GM06990 (cell line): Measurements from ENCODE around the gene SERPINB12.

Experiments
- DNase-seq: peaks from one replicate; pipeline ENCODE4 v3.0.0-alpha.2; 2011; ENCODE audit not compliant: insufficient read length; ENCODE audit errors: extremely low read depth
- H3K27me3 ChIP-seq: replicated peaks from 2 replicates; pipeline ENCODE4 v1.6.0; 2011; ENCODE audit warnings: low read length; ENCODE audit not compliant: control insufficient read depth, insufficient read depth
- H3K36me3 ChIP-seq: 2 replicates; pipeline ENCODE4 v1.5.1; 2011; ENCODE audit warnings: low read length; ENCODE audit not compliant: control insufficient read depth, insufficient read depth
- H3K4me3 ChIP-seq: replicated peaks from 2 replicates; pipeline ENCODE4 v1.5.1; 2011; ENCODE audit warnings: low read depth, mild to moderate bottlenecking, control low read depth, low read length
- TF ChIP-seq, protein P1 (sequence below): IDR thresholded peaks from 2 replicates; pipeline ENCODE4 v1.5.1; 2011; ENCODE audit warnings: low read length, control low read depth, mild to moderate bottlenecking, inconsistent platforms; ENCODE audit not compliant: insufficient read depth, poor library complexity, severe bottlenecking

SERPINB12 gene

GRCh38 chr18:63532471-63532870 is 9.7 kb upstream of the SERPINB12 start:
- no peaks in the 10 kb centered on the region for H3K36me3 ChIP-seq
- no peak overlapping the region for H3K4me3 ChIP-seq
- H3K27me3 ChIP-seq = no peaks in the 10 kb centered on the region
- DNase-seq = no peak
- TF ChIP-seq, protein P1, sequence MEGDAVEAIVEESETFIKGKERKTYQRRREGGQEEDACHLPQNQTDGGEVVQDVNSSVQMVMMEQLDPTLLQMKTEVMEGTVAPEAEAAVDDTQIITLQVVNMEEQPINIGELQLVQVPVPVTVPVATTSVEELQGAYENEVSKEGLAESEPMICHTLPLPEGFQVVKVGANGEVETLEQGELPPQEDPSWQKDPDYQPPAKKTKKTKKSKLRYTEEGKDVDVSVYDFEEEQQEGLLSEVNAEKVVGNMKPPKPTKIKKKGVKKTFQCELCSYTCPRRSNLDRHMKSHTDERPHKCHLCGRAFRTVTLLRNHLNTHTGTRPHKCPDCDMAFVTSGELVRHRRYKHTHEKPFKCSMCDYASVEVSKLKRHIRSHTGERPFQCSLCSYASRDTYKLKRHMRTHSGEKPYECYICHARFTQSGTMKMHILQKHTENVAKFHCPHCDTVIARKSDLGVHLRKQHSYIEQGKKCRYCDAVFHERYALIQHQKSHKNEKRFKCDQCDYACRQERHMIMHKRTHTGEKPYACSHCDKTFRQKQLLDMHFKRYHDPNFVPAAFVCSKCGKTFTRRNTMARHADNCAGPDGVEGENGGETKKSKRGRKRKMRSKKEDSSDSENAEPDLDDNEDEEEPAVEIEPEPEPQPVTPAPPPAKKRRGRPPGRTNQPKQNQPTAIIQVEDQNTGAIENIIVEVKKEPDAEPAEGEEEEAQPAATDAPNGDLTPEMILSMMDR = no peak

- TF ChIP-seq, protein P1 = no peak
- no peaks in the 10 kb centered on the region for H3K36me3 ChIP-seq
- DNase-seq = no peak
- no peaks in the 10 kb centered on the region for H3K27me3 ChIP-seq
- no peak overlapping the region for H3K4me3 ChIP-seq
These were observed 7.6 kb upstream of the SERPINB12 start for GRCh38 chr18:63534615-63535014.

GRCh38 chr18:63539904-63540510 is 2.2 kb upstream of the SERPINB12 start:
- H3K36me3 ChIP-seq = no peaks in the 10 kb centered on the region
- TF ChIP-seq, protein P1 = no peak
- H3K27me3 ChIP-seq = no peaks in the 10 kb centered on the region
- DNase-seq = no peak
- no peak overlapping the region for H3K4me3 ChIP-seq

GRCh38 chr18:63544017-63544416 is 1.8 kb downstream of the SERPINB12 start:
- H3K36me3 ChIP-seq = no peaks in the 10 kb centered on the region
- H3K27me3 ChIP-seq = no peaks in the 10 kb centered on the region
- TF ChIP-seq, protein P1 = no peak

DNA sequence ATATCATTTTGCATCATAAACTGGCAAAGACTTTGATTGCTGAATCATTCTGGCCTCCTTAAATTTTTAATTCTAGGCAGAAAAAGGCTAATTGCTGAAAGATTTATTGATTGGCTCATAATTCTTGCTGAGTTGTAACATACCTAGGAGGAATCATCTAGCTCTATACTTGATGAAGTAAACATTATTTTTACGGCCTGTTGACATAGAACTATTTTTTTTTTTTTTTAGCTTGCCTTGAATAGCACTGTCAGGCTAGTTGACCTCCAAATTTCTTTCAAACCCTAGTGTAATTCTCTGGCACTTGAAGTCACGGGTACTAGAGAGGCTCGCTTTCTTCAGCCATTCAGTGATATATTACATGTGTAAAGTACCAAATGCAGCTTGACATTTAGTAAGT is 2.8 kb downstream of the SERPINB12 start:
- H3K4me3 ChIP-seq = no peak overlapping the region
- no peaks in the 10 kb centered on the region for H3K36me3 ChIP-seq
- H3K27me3 ChIP-seq = no peaks in the 10 kb centered on the region
- DNase-seq = no peak
- TF ChIP-seq, protein P1 = no peak

More at GRCh38 chr18:63544017-63544416, 1.8 kb downstream of the SERPINB12 start:
- H3K4me3 ChIP-seq = no peak overlapping the region
- DNase-seq = no peak

DNA sequence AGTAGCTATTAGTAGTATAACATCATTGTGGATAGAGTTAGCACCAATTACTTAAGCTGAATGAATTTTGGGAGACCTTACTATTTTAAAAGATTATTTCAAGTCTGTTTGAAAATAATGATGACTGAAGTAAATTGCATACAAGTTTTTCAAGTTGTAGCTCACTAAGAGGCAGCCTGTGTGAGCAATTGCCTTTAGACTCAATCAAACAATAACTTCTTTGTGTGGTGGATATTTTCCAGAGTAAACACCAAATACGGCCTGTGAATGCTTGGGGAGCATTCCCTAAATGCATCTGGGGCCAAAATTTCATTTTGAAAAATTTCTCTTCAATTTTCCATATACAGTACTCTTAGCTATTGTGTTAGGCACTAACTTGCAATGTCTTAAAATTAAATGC is 7.9 kb downstream of the SERPINB12 start:
- DNase-seq = no peak
- H3K27me3 ChIP-seq = no peaks in the 10 kb centered on the region; the same call in 1 of the 2 replicates
- TF ChIP-seq, protein P1 = no peak
- H3K36me3 ChIP-seq = no peaks in the 10 kb centered on the region
- H3K4me3 ChIP-seq = no peak overlapping the region
